Tibial nerve (tissue), 3 donors: ENCODE measurements around the gene EXOC3L1.

ENCODE experiments used
- POLR2A ChIP-seq, 2 donors: fragments of 450-650 bp; IDR thresholded peaks; one replicate each; pipeline ENCODE4 v1.6.1; 2017; ENCODE audit warnings: antibody characterized with exemption in 2 of 2, mild to moderate bottlenecking in 2 of 2, moderate library complexity in 2 of 2
- TF ChIP-seq, protein P1 (sequence below), 5 experiments: fragments of 200-600 bp in 3 of 5; fragments of 450-650 bp in 2 of 5; sonication (generic) in 3 of 5; IDR thresholded peaks; one replicate each; pipeline ENCODE4 v1.5.1; 2016 to 2019; ENCODE audit warnings: antibody characterized with exemption in 5 of 5, mild to moderate bottlenecking in 3 of 5, moderate library complexity in 2 of 5

GRCh38 chr16:67157106-67157748, 32.7 kb downstream of the EXOC3L1 start:
- TF ChIP-seq, protein P1, sequence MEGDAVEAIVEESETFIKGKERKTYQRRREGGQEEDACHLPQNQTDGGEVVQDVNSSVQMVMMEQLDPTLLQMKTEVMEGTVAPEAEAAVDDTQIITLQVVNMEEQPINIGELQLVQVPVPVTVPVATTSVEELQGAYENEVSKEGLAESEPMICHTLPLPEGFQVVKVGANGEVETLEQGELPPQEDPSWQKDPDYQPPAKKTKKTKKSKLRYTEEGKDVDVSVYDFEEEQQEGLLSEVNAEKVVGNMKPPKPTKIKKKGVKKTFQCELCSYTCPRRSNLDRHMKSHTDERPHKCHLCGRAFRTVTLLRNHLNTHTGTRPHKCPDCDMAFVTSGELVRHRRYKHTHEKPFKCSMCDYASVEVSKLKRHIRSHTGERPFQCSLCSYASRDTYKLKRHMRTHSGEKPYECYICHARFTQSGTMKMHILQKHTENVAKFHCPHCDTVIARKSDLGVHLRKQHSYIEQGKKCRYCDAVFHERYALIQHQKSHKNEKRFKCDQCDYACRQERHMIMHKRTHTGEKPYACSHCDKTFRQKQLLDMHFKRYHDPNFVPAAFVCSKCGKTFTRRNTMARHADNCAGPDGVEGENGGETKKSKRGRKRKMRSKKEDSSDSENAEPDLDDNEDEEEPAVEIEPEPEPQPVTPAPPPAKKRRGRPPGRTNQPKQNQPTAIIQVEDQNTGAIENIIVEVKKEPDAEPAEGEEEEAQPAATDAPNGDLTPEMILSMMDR (IDR thresholded peaks at IDR 0.05), result no peak
- TF ChIP-seq POLR2A (IDR thresholded peaks at IDR 0.05), result no peak
